Measurements from ENCODE around the gene LCE6A. TPM values are rescaled to one million over a fixed set of nuclear protein-coding genes. Genes with fewer than 3 reads are reported as not detected.

Gene LCE6A, protein sequence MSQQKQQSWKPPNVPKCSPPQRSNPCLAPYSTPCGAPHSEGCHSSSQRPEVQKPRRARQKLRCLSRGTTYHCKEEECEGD
- polyA plus RNA-seq (ENCODE audit: insufficient read length) = not detected

DNA sequence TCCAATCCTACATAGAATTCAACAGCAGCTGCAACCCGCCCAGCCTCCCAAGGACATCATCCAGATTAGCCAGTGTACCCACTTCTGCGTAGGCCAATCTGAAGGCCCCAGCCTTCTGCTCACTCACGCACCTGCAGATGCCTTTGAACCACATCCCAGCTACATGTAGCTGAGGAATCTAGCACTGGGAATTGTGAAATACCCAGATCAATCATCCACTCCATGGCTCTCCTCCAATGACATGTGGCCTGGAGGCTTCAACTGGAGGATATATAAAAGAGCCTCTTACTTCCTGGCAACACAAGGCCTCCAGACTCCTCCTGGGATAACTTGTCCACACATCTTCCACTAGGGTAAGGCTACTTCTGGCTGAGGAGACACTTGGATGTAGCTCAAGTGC lies at the start of gene LCE6A:
Gene LCE6A (plus strand): TSS at position 301 of the 400 bp plus-strand sequence. CDS start 665 bp downstream, outside the sequence.
- DNase-seq (ENCODE audit: low read depth) = no peak

DNA sequence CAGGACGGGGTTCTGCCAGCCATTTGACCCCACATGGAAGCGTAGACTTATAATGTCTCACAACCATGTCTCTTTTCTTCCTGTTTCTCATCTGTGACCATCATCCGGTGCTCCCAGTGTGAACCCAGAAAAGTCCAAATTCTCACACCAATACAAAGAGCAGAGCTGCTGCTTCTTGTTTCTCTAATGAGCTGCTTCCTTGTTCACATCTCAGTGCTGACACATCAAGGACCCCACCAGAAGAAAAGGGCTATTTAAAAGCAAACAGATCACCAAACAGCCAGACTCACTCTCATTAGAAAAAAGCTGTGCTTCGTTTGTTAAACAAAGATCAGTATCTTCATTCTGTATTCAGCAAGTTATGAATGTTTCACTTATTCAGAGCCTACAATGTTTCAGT lies 47.0 kb upstream of the LCE6A start:
- no peak for DNase-seq (ENCODE audit: low read depth)

DNA sequence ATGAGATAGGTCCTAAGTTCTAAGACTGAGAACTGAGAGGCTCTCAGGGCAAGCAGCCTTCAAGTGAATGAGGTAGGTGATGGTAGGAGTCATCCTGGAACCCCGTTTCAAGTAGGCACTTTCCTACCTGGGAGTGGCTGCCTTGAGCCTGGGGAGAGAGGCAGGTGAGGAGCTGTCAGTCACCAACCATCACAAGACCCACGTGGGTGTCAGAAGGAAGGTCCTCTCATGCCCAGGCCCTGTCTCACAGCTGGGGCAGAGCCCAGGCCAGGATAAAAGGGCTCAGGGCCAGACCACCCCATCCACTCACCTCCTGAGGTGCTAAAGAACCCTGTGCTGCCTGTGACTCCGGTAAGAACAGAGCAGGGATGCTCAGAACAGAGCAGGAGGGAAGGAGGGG lies 46.2 kb upstream of the LCE6A start, which contains the start of gene LCE1D:
Gene LCE1D (plus strand): TSS at position 301 of the 400 bp plus-strand sequence. CDS start 1,074 bp downstream, outside the sequence.
- no peak for DNase-seq (ENCODE audit: low read depth)

DNA sequence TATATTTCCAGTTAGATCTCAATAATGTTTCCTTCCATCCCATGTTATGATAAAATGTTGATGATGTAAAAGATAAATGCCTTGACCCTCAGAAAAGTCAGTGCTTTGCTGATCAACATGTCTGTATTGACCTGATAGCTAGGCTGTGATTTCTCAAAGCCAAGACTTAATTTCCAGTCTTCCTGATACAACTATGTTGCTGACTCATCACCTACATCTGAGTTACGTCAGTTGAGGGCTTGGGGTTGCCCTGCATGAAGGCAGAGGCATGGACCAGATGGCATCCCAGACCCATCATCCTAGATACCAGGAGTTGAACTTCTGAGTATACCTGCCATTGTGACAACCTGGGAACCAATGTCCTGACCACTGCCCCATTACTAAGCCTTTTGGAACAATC lies 41.3 kb upstream of the LCE6A start:
- no peak for DNase-seq (ENCODE audit: low read depth)

DNA sequence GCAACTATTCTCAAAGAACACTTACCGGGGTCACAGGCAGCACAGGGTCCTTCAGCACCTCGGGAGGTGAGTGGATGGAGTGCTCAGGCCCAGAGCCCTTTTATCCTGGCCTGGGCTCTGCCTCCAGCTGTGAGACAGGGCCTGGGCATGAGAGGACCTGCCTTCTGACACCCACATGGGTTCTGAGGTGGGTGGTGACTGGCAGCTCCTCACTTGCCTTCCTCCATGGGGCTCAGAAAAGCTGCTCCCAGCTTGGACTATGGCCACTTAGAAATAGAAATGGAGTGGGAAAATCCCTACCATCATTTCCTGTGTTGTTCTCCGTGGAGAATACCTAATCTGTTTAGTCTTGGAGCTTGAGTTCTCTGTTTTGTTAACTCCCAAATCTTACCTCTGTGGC lies 36.1 kb upstream of the LCE6A start, which contains the start of gene LCE1C:
Gene LCE1C (minus strand): TSS at position 76 of the 400 bp plus-strand sequence. CDS start 1,173 bp downstream, outside the sequence.
- no peak for DNase-seq (ENCODE audit: low read depth)

DNA sequence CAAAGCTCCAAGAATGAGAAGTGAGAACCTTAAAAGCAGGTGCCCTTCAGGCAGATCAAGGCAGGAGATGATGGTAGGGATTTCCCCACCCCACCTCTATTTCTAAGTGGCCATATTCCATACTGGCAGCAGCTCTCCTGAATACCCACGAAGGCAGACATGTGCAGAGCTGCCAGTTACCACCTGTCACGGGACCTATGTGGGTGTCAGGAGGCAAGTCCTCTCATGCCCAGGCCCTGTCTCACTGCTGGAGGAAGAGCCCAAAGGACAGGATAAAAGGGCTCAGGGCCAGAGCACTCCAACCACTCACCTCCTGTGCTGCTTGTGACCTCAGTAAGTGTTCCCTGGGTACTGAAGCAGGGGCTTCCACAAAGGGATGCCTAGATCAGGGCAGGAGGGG lies 31.6 kb upstream of the LCE6A start:
- DNase-seq (ENCODE audit: low read depth) = no peak

DNA sequence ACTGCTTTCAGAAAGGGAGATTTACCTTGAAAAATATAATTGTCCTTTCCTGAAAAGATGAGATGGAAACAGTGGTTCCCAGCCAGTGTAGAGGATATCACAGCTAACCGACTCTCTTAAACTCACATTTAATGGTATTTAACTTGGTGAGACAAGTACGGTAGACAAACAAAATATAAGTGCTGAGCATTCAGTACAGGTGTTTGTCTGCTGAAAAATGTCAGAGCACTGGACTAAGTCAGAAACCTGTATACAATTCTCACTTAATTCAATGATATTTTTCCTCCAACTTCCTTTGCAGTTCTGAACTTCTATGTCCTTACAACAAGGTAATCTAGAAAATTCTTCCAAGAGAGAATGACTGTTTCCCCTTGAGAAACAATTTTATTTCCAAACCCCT lies 31.0 kb upstream of the LCE6A start, which contains the start of gene LCE1B:
Gene LCE1B (plus strand): TSS at position 301 of the 400 bp plus-strand sequence. CDS start 476 bp downstream, outside the sequence.
- no peak for DNase-seq (ENCODE audit: low read depth)

DNA sequence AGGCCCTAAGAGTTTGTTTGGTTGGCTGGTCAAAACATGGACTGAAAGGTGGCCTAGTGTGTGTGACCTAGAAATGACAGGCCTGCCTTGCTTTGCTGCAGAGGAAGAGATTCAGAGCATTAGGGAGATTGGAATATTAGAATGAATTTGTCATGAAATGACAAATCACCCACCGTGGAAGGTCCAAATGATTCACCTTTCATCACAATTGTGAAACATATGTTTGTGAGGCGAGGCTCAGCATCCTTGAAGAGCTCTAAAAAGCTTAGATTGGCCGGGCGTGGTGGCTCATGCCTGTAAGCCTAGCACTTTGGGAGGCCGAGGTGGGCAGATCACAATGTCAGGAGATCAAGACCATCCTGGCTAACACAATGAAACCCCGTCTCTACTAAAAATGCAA lies 25.3 kb upstream of the LCE6A start:
- no peak for DNase-seq (ENCODE audit: low read depth)

DNA sequence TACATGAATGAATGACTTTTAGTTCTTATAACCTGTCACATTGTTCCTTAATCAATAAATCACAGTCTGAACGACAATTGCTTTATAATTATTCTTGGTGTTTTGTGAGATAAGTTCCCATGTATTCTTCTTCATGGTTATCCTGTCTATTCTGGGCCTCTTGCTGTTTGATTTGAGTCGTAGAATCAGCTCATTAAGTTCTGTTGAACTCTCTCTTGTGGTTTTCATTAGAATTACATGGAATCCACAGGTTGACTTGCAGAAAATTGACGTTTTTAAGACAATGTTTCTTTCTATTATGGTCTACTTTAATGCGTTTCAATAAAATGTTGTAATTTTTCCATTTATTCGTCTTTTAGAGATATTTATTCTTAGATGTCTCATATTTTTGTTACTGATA lies 19.4 kb upstream of the LCE6A start:
- DNase-seq (ENCODE audit: low read depth) = no peak

DNA sequence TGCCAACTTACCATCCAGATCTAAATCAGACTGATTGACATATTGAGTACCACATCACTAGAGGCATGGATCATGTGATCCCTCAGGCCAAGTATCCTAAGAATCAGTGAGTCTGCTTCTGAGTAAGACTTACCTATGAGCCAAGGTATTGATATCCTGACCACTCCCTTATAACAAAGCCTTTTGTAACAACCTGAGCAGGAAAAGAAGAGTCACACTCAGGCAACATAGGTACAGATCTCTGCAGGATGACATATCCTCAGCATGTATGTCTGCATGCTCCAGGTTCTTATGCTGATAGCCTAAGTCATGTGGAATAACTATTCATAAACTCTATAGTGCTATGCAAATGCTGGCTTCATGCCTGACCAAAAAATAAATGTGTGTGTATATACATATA lies 17.7 kb upstream of the LCE6A start:
- no peak for DNase-seq (ENCODE audit: low read depth)

DNA sequence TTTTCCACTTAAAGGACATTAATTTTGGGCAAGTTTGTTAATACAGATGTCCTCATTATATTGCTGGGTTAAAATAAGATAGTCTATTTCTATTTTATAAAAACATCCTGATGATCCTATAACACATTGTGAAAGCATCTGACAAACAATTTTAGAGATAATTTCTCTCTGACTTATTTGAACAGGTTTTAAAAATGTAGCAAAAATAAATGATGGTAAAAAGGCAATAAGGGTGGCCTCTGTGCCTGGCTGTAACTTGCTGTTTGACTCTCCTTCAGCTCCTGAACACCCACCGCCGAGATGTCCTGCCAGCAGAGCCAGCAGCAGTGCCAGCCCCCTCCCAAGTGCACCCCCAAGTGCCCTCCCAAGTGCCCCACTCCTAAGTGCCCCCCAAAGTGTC lies 15.5 kb upstream of the LCE6A start, which contains the start of gene LCE1A:
Gene LCE1A (plus strand): TSS at position 301 of the 400 bp plus-strand sequence. CDS start 0 bp downstream, at position 301.
- DNase-seq (ENCODE audit: low read depth) = no peak

DNA sequence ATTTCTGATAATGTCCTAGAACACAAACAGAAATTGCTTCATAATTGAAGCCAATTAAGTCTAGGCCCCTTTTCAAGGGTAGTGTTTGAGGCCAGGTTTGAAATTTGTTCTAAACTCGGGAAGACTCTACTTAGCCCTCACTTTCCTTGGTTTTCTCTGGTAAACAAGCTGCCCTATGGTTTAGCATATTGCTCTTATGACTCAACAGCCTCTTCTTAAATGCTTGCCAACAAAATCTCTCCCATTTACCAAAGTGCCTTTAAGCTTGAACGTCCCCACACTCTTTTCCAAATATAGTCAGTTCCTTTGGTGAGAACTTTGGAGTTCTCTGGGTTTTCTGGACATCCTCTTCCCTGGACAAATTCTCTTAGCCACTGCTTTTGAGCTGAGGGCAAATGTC lies 5.8 kb upstream of the LCE6A start:
- DNase-seq (ENCODE audit: low read depth) = no peak

DNA sequence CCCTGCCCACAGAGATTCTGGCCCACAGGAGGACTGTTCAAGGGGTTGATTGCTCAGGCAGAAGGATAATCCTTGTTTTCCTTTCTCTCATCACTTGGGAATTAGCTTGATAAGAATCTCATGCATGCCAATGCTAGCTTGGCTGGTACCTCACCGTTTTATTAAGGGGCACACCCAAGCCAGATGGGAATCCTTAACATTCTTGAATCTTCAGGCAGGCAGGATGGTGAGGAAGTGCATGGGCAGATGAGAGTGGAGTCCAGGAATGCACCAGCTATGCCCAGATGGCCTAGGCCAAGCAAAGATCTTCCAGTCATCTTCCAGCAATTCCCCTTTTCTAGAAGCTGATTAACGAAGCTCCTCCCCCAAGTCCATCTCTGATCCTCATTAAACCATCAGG lies 13.0 kb downstream of the LCE6A start:
- DNase-seq (ENCODE audit: low read depth) = no peak

DNA sequence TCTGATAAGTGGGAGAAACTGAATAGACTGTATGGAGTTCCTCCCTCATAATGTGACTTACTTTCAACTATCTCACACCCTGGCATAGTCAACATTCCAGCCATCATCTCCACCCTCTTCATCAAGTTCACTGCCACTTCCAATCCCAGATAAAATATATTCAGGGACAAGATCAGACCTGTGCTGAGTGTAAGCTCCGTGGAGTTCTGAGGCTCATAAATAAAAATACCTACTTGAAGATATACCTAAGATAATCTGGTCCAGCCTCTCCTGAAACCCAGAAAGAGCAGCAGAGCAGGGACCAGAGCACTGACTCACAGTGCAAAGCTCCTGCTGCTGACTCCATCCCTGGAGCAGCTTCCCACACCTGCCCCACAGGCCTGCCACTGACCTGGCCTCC lies 15.4 kb downstream of the LCE6A start:
- DNase-seq (ENCODE audit: low read depth) = no peak

DNA sequence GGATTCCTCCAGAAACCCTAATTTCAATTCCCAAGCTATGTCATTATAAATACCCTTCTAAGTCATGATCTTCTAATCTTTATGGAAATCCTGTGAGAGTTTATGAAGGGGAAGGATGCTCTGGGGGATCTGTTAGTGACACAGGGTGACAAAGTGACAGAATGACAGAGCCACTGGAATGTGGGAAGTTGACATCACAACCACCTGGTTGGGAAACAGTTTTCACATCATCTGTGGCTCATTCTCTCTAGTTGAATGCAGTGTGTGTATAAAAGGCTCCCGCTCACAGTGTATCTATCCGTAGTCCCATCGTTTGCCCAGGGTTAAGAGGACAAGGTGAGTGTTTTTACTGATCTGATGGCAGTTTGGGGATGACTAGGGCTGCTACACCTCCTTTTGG lies 17.0 kb downstream of the LCE6A start, which contains the start of gene LCE7A:
Gene LCE7A (plus strand): TSS at position 301 of the 400 bp plus-strand sequence. CDS start 702 bp downstream, outside the sequence.
- no peak for DNase-seq (ENCODE audit: low read depth)

DNA sequence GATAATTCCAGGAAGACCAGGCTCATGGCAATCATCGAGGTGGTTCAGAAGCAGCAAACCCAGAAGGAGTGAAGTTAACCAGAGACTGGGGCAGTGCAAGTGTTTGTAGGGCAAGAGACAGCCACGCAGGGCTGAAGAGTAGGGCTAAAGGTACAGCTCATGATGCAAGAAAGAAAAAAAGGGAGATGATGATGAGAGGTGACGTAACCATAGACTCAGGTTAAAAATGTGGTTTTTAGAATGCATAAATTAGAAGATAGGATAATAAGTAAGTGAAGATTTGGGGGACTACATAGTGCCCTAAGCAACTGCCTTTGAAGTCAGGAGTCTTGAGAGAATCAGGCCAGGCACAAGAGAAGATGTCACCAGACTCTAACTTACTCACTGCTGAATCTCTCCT lies 17.5 kb downstream of the LCE6A start:
- no peak for DNase-seq (ENCODE audit: low read depth)

DNA sequence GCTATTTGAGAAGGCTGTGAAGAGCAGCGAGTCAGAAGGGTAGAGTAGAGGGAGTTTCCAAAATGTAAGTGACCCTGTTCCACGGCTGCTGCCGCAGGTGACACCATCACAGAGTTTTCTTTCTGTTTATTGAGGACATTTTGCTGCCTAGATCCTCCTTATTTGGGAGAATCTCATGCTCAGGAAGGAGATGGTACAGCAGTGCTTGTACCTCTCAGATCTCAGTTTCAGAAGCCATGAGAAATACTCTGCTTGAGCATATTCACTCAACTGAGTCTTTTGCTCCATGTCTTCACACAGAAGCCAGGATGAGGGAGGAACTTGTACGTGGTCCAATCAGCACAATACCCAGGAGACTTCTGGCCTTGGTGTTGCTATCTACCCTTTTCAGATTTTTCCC lies 18.7 kb downstream of the LCE6A start:
- no peak for DNase-seq (ENCODE audit: low read depth)

DNA sequence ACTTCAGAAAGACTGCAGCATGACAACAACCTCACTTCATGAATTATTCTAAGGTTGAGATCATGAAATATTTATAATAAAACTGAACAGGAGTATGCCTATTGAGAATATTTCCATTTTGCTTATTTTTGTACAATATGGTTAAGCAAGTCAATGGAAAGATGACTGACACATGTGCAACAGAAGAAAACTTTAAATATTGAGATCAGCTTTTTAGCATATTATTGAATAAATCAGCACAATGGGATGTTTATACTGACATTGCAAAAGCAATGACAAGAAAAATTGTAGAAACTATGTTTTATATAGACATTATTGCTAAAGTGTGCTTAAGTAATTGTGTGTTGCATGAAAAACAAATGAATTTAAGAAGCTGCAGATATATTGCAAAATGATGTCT lies 21.8 kb downstream of the LCE6A start:
- no peak for DNase-seq (ENCODE audit: low read depth)

DNA sequence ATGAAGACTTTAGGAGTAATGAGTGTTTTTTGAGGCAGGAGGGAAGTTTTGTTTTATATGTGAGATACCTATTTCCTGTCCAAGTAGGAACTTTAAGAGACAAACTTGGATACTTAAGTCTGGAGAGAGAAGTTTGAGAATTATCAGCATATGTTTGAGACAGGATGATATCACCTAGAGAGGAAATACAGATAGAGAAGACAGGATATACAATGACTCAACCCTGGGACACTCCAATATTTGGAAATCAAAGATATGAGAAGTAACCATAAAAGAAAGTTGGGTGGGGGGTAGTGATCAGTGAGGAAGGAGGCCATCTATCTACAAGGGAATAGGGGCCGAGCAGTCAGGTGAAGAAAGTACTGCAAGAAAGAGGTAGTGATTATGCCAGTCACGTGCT lies 23.7 kb downstream of the LCE6A start:
- DNase-seq (ENCODE audit: low read depth) = no peak

DNA sequence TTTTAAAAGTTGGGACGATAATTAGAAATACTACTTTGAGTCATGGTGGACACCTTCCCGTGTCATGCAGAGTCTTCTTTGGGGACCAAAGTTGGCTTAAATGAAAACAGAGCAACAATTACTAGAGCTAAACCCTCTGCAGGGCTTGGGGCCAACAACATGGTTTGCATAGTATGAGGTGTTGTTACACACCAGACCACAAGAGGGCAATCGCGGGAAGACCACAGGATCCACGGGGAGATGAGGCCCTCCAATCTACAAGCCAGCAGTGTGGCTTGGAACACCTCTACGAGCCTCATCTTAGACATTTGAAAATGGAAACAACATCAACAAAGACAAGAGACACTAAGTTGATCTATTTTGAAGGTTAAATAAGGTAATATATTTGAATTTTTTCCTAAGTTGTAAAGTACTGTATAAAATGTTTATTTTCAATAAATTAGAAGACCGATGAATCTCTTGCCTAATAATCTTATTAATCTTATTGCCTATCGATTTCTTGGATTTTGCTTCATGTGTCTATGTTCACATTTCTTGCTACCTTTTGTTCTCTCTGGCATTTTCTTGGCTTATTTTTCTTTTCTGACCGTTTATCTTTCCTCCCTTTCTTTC lies 27.3 kb downstream of the LCE6A start:
- DNase-seq (ENCODE audit: low read depth) = peak; percentile 19

DNA sequence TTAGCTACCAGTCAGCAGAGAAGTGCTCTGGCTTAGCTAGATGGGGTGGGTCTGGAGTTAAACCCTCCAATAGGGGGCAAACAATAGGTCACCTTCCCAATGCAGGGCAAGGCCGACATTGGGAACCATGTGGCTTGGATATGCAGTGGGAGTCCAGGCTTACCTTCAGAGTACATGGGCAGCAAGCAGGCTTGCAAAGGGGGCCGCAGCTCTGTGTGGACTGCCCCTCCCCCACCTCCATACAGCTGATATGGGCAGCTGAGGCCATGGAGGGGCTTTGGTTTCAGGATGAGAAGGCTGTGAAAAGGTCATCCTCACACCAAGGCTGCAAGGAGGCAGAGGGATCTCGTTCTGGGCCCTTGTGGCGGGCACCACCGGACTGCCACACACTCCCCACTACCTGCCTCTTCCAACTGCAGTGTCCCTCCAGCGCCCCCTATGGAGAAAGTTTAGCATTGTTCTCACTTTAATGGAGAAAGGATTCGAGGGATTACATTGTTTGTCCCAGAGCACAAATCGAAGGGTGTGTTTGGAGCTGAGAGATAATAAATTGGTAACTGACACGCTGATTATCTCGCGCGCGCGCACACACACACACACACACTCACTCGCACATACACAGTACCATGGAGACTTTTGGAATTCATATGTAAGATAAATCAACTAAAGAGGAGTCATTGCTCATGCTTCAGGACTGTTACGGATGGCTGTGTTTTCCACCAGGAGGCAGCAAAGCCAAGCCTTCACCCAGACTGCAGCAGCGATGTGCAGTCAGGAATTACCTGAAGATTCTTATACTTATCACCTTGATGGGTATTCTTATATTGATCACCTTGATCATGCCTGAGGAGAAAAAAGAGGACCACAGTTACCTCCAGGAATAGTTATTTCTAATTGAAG lies 28.4 kb downstream of the LCE6A start:
- no peak for DNase-seq (ENCODE audit: low read depth)

DNA sequence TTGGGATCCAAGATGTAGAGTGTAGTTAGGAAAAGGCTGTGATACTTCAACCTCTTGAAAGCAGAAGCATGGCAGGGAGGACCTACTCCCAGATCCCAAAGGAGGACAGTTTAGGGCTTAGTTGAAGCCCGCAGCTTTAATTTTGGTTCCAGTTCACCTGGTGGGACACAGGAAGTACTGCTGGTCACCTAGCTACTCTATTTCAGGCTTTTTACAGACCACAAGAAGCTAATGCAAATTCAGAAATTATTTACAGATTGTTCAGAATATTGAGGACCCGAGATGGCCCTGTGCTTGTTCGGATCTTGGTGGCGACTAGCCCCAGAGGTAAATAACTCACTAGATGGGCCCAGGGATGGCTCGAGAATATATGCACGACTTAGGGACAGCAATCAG lies 29.1 kb downstream of the LCE6A start:
- no peak for DNase-seq (ENCODE audit: low read depth)
